H9 (cell line): Measurements from ENCODE around the gene IQUB. TPM values are rescaled to one million over a fixed set of nuclear protein-coding genes. Genes with fewer than 3 reads are reported as not detected.

Experiments used
- DNase-seq: peaks from one replicate; pipeline ENCODE4 v3.0.0-alpha.2; 2017
- H2AFZ ChIP-seq: one replicate; pipeline ENCODE4 v1.6.1; 2013; ENCODE audit warnings: mild to moderate bottlenecking, low read length, control low read depth, moderate library complexity
- H2AK5ac ChIP-seq: 2 replicates; pipeline ENCODE4 v1.6.1; 2013; ENCODE audit warnings: low read length, control low read depth, mixed read lengths; ENCODE audit not compliant: insufficient read length
- H2BK120ac ChIP-seq: one replicate; pipeline ENCODE4 v1.6.1; 2013; ENCODE audit warnings: low read depth, mild to moderate bottlenecking, low read length, control low read depth, inconsistent platforms; ENCODE audit not compliant: poor library complexity, severe bottlenecking
- H2BK12ac ChIP-seq: 2 replicates; pipeline ENCODE4 v1.6.1; 2013; ENCODE audit warnings: low read length, control low read depth, mixed read lengths, low read depth; ENCODE audit not compliant: insufficient read length
- H2BK15ac ChIP-seq: 2 replicates; pipeline ENCODE4 v1.6.1; 2013; ENCODE audit warnings: low read depth, low read length, control low read depth
- H2BK20ac ChIP-seq: one replicate; pipeline ENCODE4 v1.6.1; 2013; ENCODE audit warnings: low read depth, mild to moderate bottlenecking, low read length, control low read depth, inconsistent platforms; ENCODE audit not compliant: poor library complexity, severe bottlenecking
- H2BK5ac ChIP-seq: 2 replicates; pipeline ENCODE4 v1.6.1; 2013; ENCODE audit warnings: low read length, control low read depth, mixed read lengths; ENCODE audit not compliant: insufficient read length
- H3K14ac ChIP-seq: 2 replicates; pipeline ENCODE4 v1.6.1; 2013; ENCODE audit warnings: low read length, control low read depth; ENCODE audit not compliant: insufficient read depth
- H3K18ac ChIP-seq: 2 replicates; pipeline ENCODE4 v1.6.1; 2013; ENCODE audit warnings: low read depth, mild to moderate bottlenecking, mixed read lengths, low read length, control low read depth; ENCODE audit not compliant: insufficient read length
- H3K23ac ChIP-seq: 2 replicates; pipeline ENCODE4 v1.6.1; 2013; ENCODE audit warnings: low read length, control low read depth, mixed read lengths, low read depth; ENCODE audit not compliant: insufficient read length
- H3K23me2 ChIP-seq: 2 replicates; pipeline ENCODE4 v1.6.1; 2013; ENCODE audit warnings: low read depth, mild to moderate bottlenecking, mixed read lengths, low read length, control low read depth; ENCODE audit not compliant: insufficient read length, poor library complexity, severe bottlenecking
- H3K27ac ChIP-seq: 2 replicates; pipeline ENCODE4 v1.5.1; 2013; ENCODE audit warnings: low read length, control low read depth, mixed read lengths, low read depth; ENCODE audit not compliant: insufficient read length
- H3K27me3 ChIP-seq: 2 replicates; pipeline ENCODE4 v1.6.1; 2013; ENCODE audit warnings: low read length, control low read depth, inconsistent platforms; ENCODE audit not compliant: insufficient read depth
- H3K4ac ChIP-seq: 2 replicates; pipeline ENCODE4 v1.6.1; 2013; ENCODE audit warnings: low read depth, mild to moderate bottlenecking, control low read depth, inconsistent platforms, low read length, moderate library complexity
- H3K4me1 ChIP-seq: 2 replicates; pipeline ENCODE4 v1.6.1; 2013; ENCODE audit warnings: low read length, control low read depth, inconsistent platforms; ENCODE audit not compliant: insufficient read depth
- H3K4me2 ChIP-seq: 2 replicates; pipeline ENCODE4 v1.6.1; 2013; ENCODE audit warnings: low read length, control low read depth, mixed read lengths; ENCODE audit not compliant: insufficient read length, insufficient read depth
- H3K56ac ChIP-seq: 2 replicates; pipeline ENCODE4 v1.6.1; 2013; ENCODE audit warnings: low read depth, mild to moderate bottlenecking, mixed read lengths, low read length, control low read depth; ENCODE audit not compliant: insufficient read length
- H3K79me1 ChIP-seq: 2 replicates; pipeline ENCODE4 v1.6.1; 2013; ENCODE audit warnings: low read depth, mild to moderate bottlenecking, moderate library complexity, low read length, control low read depth, inconsistent platforms; ENCODE audit not compliant: insufficient read depth, poor library complexity, severe bottlenecking
- H3K79me2 ChIP-seq: 2 replicates; pipeline ENCODE4 v1.6.1; 2013; ENCODE audit warnings: low read length, control low read depth, inconsistent platforms; ENCODE audit not compliant: insufficient read depth
- H3K9ac ChIP-seq: 2 replicates; pipeline ENCODE4 v1.6.1; 2013; ENCODE audit warnings: low read length, control low read depth, mixed read lengths; ENCODE audit not compliant: insufficient read length; ENCODE audit errors: extremely low read depth
- H3K9me3 ChIP-seq: one replicate; pipeline ENCODE4 v1.6.1; 2013; ENCODE audit warnings: low read depth, low read length, inconsistent platforms; ENCODE audit not compliant: control insufficient read depth
- H3T11ph ChIP-seq: one replicate; pipeline ENCODE4 v1.6.1; 2013; ENCODE audit warnings: mild to moderate bottlenecking, low read length, control low read depth, inconsistent platforms
- H4K20me1 ChIP-seq: one replicate; pipeline ENCODE4 v1.6.1; 2013; ENCODE audit not compliant: control insufficient read depth, insufficient read length, insufficient read depth
- H4K5ac ChIP-seq: 2 replicates; pipeline ENCODE4 v1.6.1; 2013; ENCODE audit warnings: low read depth, mild to moderate bottlenecking, mixed read lengths, low read length, control low read depth; ENCODE audit not compliant: insufficient read length
- H4K8ac ChIP-seq: replicated peaks from 2 replicates; pipeline ENCODE4 v1.6.1; 2013; ENCODE audit warnings: low read length, control low read depth, mixed read lengths, low read depth; ENCODE audit not compliant: insufficient read length
- H4K91ac ChIP-seq: 2 replicates; pipeline ENCODE4 v1.6.1; 2013; ENCODE audit warnings: low read depth, mild to moderate bottlenecking, moderate library complexity, mixed read lengths, low read length, control low read depth; ENCODE audit not compliant: insufficient read length
- H3K27ac Mint-ChIP-seq, 3 experiments: 2 replicates in 2 of 3; 3 replicates in 1 of 3; pipeline ENCODE4 v1.8.0; 2020 to 2021; ENCODE audit warnings: mixed read lengths in 3 of 3, mild to moderate bottlenecking in 1 of 3, moderate library complexity in 1 of 3
- H3K27me3 Mint-ChIP-seq: 2 replicates; pipeline ENCODE4 v1.8.0; 2021; ENCODE audit warnings: low read depth, mild to moderate bottlenecking, moderate library complexity, mixed read lengths
- H3K36me3 Mint-ChIP-seq, 3 experiments: 2 replicates in 2 of 3; 3 replicates in 1 of 3; pipeline ENCODE4 v1.8.0; 2020 to 2021; ENCODE audit warnings: low read depth in 3 of 3, mixed read lengths in 3 of 3; ENCODE audit not compliant: insufficient read depth in 1 of 3
- H3K4me1 Mint-ChIP-seq, 2 experiments: 2 replicates each; pipeline ENCODE4 v1.8.0; 2020; ENCODE audit warnings: mixed read lengths in 2 of 2
- H3K4me3 Mint-ChIP-seq, 2 experiments: 2 replicates in 1 of 2; 3 replicates in 1 of 2; pipeline ENCODE4 v1.8.0; 2020 to 2021; ENCODE audit warnings: mild to moderate bottlenecking in 2 of 2, mixed read lengths in 2 of 2, moderate library complexity in 1 of 2
- H3K9me3 Mint-ChIP-seq, 2 experiments: 2 replicates in 1 of 2; 3 replicates in 1 of 2; pipeline ENCODE4 v1.8.0; 2020; ENCODE audit warnings: mild to moderate bottlenecking in 2 of 2, mixed read lengths in 2 of 2, moderate library complexity in 1 of 2
- CTCF ChIP-seq: fragments of 200-600 bp; sonication (generic); conservative IDR thresholded peaks from 3 replicates; pipeline ENCODE4 v1.8.0; 2021; ENCODE audit warnings: antibody characterized with exemption, mild to moderate bottlenecking
- WGBS: extraction: QIAGEN DNeasy Blood & Tissue Kit; methylation state at CpG from one replicate; pipeline ENCODE4 v1.1.7; 2013; ENCODE audit warnings: missing lambda C conversion rate, low lambda C conversion rate, mixed read lengths; ENCODE audit not compliant: insufficient read length; ENCODE audit errors: extremely low coverage; 5-methylcytosine and 5-hydroxymethylcytosine counted together
- total RNA-seq: library from RNA; stranded (reverse); gene quantifications from 2 replicates; pipeline ENCODE4 v1.2.1, GENCODE V29; 2021

The IQUB gene
- total RNA-seq, 1 experiment from 2014 or later = 0.28 TPM

GRCh38 chr7:123538897-123539296, 4.5 kb upstream of the IQUB start:
- H4K5ac ChIP-seq = no peak overlapping the region
- no peak overlapping the region for H3T11ph ChIP-seq
- no peak overlapping the region for H3K9ac ChIP-seq
- H3K4me2 ChIP-seq = no peak overlapping the region
- no peak overlapping the region for H3K18ac ChIP-seq
- H3K14ac ChIP-seq = no peak overlapping the region
- no peak overlapping the region for H3K27ac ChIP-seq
- Mint-ChIP-seq H3K4me3 (no peak overlapping the region), H3K27ac (no peak overlapping the region), H3K9me3 (no peaks in the 10 kb centered on the region), H3K36me3 (peaks cover 0 to 5% (median 5%) of the 10 kb centered on the region in 3 experiments; a peak in 2 of 7 replicates), H3K4me1 (peaks cover 4% of the 10 kb centered on the region in 2 experiments), H3K27me3 (peaks cover 4% of the 10 kb centered on the region)
- no peak for TF ChIP-seq CTCF
- no peaks in the 10 kb centered on the region for H3K4me1 ChIP-seq
- no peaks in the 10 kb centered on the region for H4K20me1 ChIP-seq
- no peak overlapping the region for H3K23ac ChIP-seq
- no peak overlapping the region for H3K4ac ChIP-seq
- no CpG with 5 or more reads among the region's 1 CpG for WGBS
- no peak overlapping the region for H2BK12ac ChIP-seq
- no peak overlapping the region for H2AFZ ChIP-seq
- no peak overlapping the region for H2BK15ac ChIP-seq
- H2BK5ac ChIP-seq = no peak overlapping the region
- H3K27me3 ChIP-seq = no peaks in the 10 kb centered on the region
- DNase-seq = no peak
- H3K23me2 ChIP-seq = peaks cover 5% of the 10 kb centered on the region
- no peaks in the 10 kb centered on the region for H3K79me1 ChIP-seq
- no peak overlapping the region for H2AK5ac ChIP-seq
- no peaks in the 10 kb centered on the region for H3K79me2 ChIP-seq
- no peak overlapping the region for H4K8ac ChIP-seq
- no peaks in the 10 kb centered on the region for H3K9me3 ChIP-seq
- no peak overlapping the region for H2BK120ac ChIP-seq
- no peak overlapping the region for H4K91ac ChIP-seq
- H2BK20ac ChIP-seq = no peak overlapping the region
- no peak overlapping the region for H3K56ac ChIP-seq
